Keratinocyte (primary cell): Measurements from ENCODE around the gene PLEKHF1. TPM values are rescaled to one million over a fixed set of nuclear protein-coding genes. Genes with fewer than 3 reads are reported as not detected.

Source experiments
- DNase-seq: peaks from one replicate; pipeline ENCODE4 v3.0.0-alpha.2; 2011; ENCODE audit warnings: low read depth, missing footprints, low spot score
- FAIRE-seq: peaks from 2 replicates; lab custom pipeline; 2011; peaks lifted over from hg19 to GRCh38; lab: Jason Lieb, UNC
- H2AFZ ChIP-seq: 2 replicates; pipeline ENCODE4 v1.6.0; 2012; ENCODE audit warnings: low read length, control low read depth, inconsistent platforms; ENCODE audit not compliant: control insufficient read depth
- H3K27ac ChIP-seq: 2 replicates; pipeline ENCODE4 v1.5.1; 2011; ENCODE audit warnings: low read length; ENCODE audit not compliant: control insufficient read depth, insufficient read depth
- H3K27me3 ChIP-seq: 3 replicates; pipeline ENCODE4 v1.6.0; 2011; ENCODE audit warnings: low read length; ENCODE audit not compliant: control insufficient read depth, insufficient read depth; ENCODE audit errors: extremely low read depth
- H3K36me3 ChIP-seq, 2 experiments: 2 replicates in 1 of 2; 3 replicates in 1 of 2; pipeline ENCODE4 v1.5.1; 2011; ENCODE audit warnings: low read length in 2 of 2, mild to moderate bottlenecking in 1 of 2; ENCODE audit not compliant: control insufficient read depth in 2 of 2, insufficient read depth in 2 of 2; ENCODE audit errors: extremely low read depth in 1 of 2
- H3K4me1 ChIP-seq: 3 replicates; pipeline ENCODE4 v1.5.1; 2011; ENCODE audit warnings: low read length; ENCODE audit not compliant: control insufficient read depth, insufficient read depth; ENCODE audit errors: extremely low read depth
- H3K4me2 ChIP-seq: 3 replicates; pipeline ENCODE4 v1.6.0; 2011; ENCODE audit warnings: low read depth, low read length; ENCODE audit not compliant: control insufficient read depth, insufficient read depth; ENCODE audit errors: extremely low read depth
- H3K4me3 ChIP-seq, 3 experiments: fragments of 200-600 bp in 1 of 3; sonication (generic) in 1 of 3; 2 replicates in 2 of 3; 3 replicates in 1 of 3; pipeline ENCODE4 v1.5.1; 2011 to 2016; ENCODE audit warnings: low read length in 3 of 3, mild to moderate bottlenecking in 3 of 3, control low read depth in 2 of 3, inconsistent platforms in 1 of 3, low read depth in 1 of 3, mixed read lengths in 1 of 3, mixed run types in 1 of 3, moderate library complexity in 1 of 3; ENCODE audit not compliant: control insufficient read depth in 2 of 3, insufficient read depth in 2 of 3; ENCODE audit errors: extremely low read depth in 1 of 3
- H3K79me2 ChIP-seq: 2 replicates; pipeline ENCODE4 v1.6.0; 2012; ENCODE audit warnings: low read length; ENCODE audit not compliant: control insufficient read depth, insufficient read depth
- H3K9ac ChIP-seq: 3 replicates; pipeline ENCODE4 v1.6.0; 2011; ENCODE audit warnings: low read length; ENCODE audit not compliant: control insufficient read depth, insufficient read depth; ENCODE audit errors: extremely low read depth
- H3K9me1 ChIP-seq: 3 replicates; pipeline ENCODE4 v1.6.0; 2011; ENCODE audit warnings: low read length; ENCODE audit not compliant: control insufficient read depth, insufficient read depth; ENCODE audit errors: extremely low read depth
- H3K9me3 ChIP-seq: 2 replicates; pipeline ENCODE4 v1.5.1; 2012; ENCODE audit warnings: low read depth, low read length; ENCODE audit not compliant: control insufficient read depth
- H4K20me1 ChIP-seq: 3 replicates; pipeline ENCODE4 v1.6.0; 2011; ENCODE audit warnings: low read length; ENCODE audit not compliant: control insufficient read depth, insufficient read depth; ENCODE audit errors: extremely low read depth
- CTCF ChIP-seq, 3 experiments: IDR thresholded peaks in 1 of 3; conservative IDR thresholded peaks in 1 of 3; optimal IDR thresholded peaks in 1 of 3; 2 replicates in 2 of 3; 3 replicates in 1 of 3; pipeline versions ENCODE3 to v1.5.1; 2011; ENCODE audit warnings: low read length in 3 of 3, mild to moderate bottlenecking in 3 of 3, moderate library complexity in 2 of 3, control low read depth in 1 of 3, inconsistent platforms in 1 of 3; ENCODE audit not compliant: insufficient read depth in 2 of 3; ENCODE audit errors: extremely low read depth in 1 of 3
- EZH2 ChIP-seq: IDR thresholded peaks from one replicate; pipeline ENCODE4 v1.6.1; 2012; ENCODE audit warnings: inconsistent platforms, mild to moderate bottlenecking, low read length, moderate library complexity
- dilution Hi-C: fragments of 300-500 bp; cut with MboI; formaldehyde crosslinking; loops from one replicate; pipeline ENCODE4 v1.7.0; 2020; ENCODE audit warnings: low sequenced_read_pairs; ENCODE audit not compliant: extremely low pct_ligation_motif_present
- polyA plus RNA-seq, 5 experiments: library from polyadenylated mRNA; depleted of rRNA in 3 of 5; stranded (reverse) in 3 of 5; stranded (forward) in 1 of 5; unstranded in 1 of 5; fragments of >200 nt; gene quantifications; 1 replicate in 1 of 5; 2 replicates in 3 of 5; 3 replicates in 1 of 5; pipeline versions ENCODE4 v1.2.1 to v1.2.3, GENCODE V29; 2011 to 2012; ENCODE audit warnings: missing spikeins in 2 of 5, low read depth in 1 of 5, low replicate concordance in 1 of 5

PLEKHF1 gene
- polyA plus RNA-seq, 1 donor (not counting 4 experiments of a cell fraction or from before 2014, with no cell fraction given), result 9.4 TPM

GRCh38 chr19:29715701-29716581 is 50.7 kb downstream of the PLEKHF1 start:
- no peaks in the 10 kb centered on the region for H3K9me3 ChIP-seq
- dilution Hi-C loops, result loop anchor here (10.0 kb wide), 1 partner anchor 111 kb away; the partner anchor contains the start of gene POP4
- peak overlapping the region; percentile 66 for H3K27ac ChIP-seq
- DNase-seq (no peak), FAIRE-seq (no peak)
- H2AFZ ChIP-seq, result peak overlapping the region; percentile 41
- H3K36me3 ChIP-seq, result peaks cover 0 to 5% of the 10 kb centered on the region in 2 experiments
- TF ChIP-seq CTCF (optimal IDR thresholded peaks at IDR 0.05 in 1 of 3, IDR thresholded peaks at IDR 0.05 in 1 of 3, conservative IDR thresholded peaks at IDR 0.05 in 1 of 3; ENCODE audit: extremely low read depth in 1 of 3, insufficient read depth in 2 of 3, low read length in 3 of 3) (no peak), EZH2 (no peak)
- H3K27me3 ChIP-seq, result no peaks in the 10 kb centered on the region
- H3K9me1 ChIP-seq, result no peaks in the 10 kb centered on the region
- peaks cover 9% of the 10 kb centered on the region for H3K4me1 ChIP-seq
- peak overlapping the region; percentile 81 for H3K9ac ChIP-seq
- peak overlapping the region; percentile 55 for H3K4me2 ChIP-seq
- H4K20me1 ChIP-seq, result no peaks in the 10 kb centered on the region
- peaks cover 4% of the 10 kb centered on the region for H3K79me2 ChIP-seq
- H3K4me3 ChIP-seq, result peak overlapping the region; percentile 66 to 77 (median 71)

- H3K36me3 ChIP-seq, result peaks cover 0 to 5% of the 10 kb centered on the region in 2 experiments
- peaks cover 9% of the 10 kb centered on the region for H3K4me1 ChIP-seq
- dilution Hi-C loops, result loop anchor here (10.0 kb wide), 1 partner anchor 112 kb away; the partner anchor contains the start of gene POP4
- H4K20me1 ChIP-seq, result no peaks in the 10 kb centered on the region
- DNase-seq (no peak), FAIRE-seq (no peak)
- no peaks in the 10 kb centered on the region for H3K9me3 ChIP-seq
- H3K9me1 ChIP-seq, result no peaks in the 10 kb centered on the region
- TF ChIP-seq EZH2 (no peak), CTCF (optimal IDR thresholded peaks at IDR 0.05 in 1 of 3, IDR thresholded peaks at IDR 0.05 in 1 of 3, conservative IDR thresholded peaks at IDR 0.05 in 1 of 3; ENCODE audit: extremely low read depth in 1 of 3, insufficient read depth in 2 of 3, low read length in 3 of 3) (no peak)
- no peaks in the 10 kb centered on the region for H3K27me3 ChIP-seq
- no peak overlapping the region for H3K4me3 ChIP-seq
- H3K4me2 ChIP-seq, result no peak overlapping the region
- H3K9ac ChIP-seq, result no peak overlapping the region
- no peak overlapping the region for H2AFZ ChIP-seq
- H3K79me2 ChIP-seq, result peaks cover 4% of the 10 kb centered on the region
- no peak overlapping the region for H3K27ac ChIP-seq
Measured at GRCh38 chr19:29717051-29717450, 51.8 kb downstream of the PLEKHF1 start.
